A549 treated with AZD2906 at 1 μM for 4 hours (cell line): ENCODE data around the gene MECR. TPM values are rescaled to one million over a fixed set of nuclear protein-coding genes. Genes with fewer than 3 reads are reported as not detected.

Source experiments
- total RNA-seq: library from RNA; stranded (reverse); fragments of 200-300 nt; extraction: Qiagen RNA extraction; gene quantifications from 5 replicates; pipeline ENCODE4 v1.2.3, GENCODE V29; 2022

MECR gene, protein sequence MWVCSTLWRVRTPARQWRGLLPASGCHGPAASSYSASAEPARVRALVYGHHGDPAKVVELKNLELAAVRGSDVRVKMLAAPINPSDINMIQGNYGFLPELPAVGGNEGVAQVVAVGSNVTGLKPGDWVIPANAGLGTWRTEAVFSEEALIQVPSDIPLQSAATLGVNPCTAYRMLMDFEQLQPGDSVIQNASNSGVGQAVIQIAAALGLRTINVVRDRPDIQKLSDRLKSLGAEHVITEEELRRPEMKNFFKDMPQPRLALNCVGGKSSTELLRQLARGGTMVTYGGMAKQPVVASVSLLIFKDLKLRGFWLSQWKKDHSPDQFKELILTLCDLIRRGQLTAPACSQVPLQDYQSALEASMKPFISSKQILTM
- 19.2 to 23.2 TPM (median 21.3 TPM) in 5 replicates for total RNA-seq

GRCh38 chr1:29230553-29231378 is at the start of gene MECR:
Gene MECR, minus strand, starts transcription at chr1:29230934. Its CDS starts 28 bp downstream, at chr1:29230906.

DNA sequence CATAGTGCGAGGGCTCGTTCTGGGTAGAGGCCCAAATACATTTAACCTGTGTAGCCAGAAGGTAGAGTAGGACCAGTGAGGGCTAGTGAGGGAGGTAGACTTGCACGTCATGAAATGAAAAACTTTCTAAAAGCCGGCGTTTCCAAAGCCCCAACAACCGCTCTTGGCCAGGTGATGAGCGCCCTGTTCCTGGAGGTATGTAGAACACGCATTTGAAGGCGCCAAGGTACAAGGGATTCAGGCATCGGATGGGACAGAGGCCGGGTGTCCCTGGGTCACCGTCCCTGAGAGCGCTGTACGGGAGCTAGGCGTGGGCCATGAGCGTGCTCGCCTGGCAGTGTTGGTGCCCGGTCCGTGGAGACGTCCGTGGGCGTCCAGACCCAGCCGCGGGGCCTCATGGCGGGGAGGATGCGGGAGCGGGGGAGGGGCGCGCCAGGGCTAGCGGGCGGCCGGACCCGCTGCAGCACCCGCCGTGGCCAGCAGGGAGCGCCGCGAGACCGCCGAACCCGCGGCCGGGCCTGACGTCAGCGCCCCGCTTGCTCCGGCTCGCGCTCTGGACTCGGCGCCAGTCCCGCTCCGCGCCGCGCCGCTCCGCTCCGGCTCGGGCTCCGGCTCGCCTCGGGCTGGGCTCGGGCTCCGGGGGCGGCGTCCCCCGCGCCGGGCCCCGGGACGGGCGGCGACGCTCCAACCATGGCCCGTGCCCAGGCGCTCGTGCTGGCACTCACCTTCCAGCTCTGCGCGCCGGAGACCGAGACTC is 5.4 kb upstream of the MECR start, which contains the start of gene PTPRU:
PTPRU (plus strand) TSS at position 568 of the 757 bp plus-strand sequence; CDS start at position 691, 123 bp downstream.

GRCh38 chr1:29181413-29182225 is 49.1 kb downstream of the MECR start, which contains the start of gene SRSF4:
Gene SRSF4, minus strand, starts transcription at chr1:29181900. Its CDS starts 148 bp downstream, at chr1:29181752.

Other genes starting within 250 kb of the MECR start
- 0.07 to 0.20 TPM (median 0.10 TPM) in 5 replicates for gene TMEM200B, start 107.0 kb downstream of the MECR start, total RNA-seq
- 42.3 to 46.5 TPM (median 44.4 TPM) in 5 replicates for gene SRSF4, start 49.0 kb downstream of the MECR start, total RNA-seq
- 7.9 to 10.6 TPM (median 8.3 TPM) in 5 replicates for gene PTPRU, start 5.6 kb upstream of the MECR start, total RNA-seq